NCI-H460 (cell line): ENCODE measurements around the gene DPH1. TPM values are rescaled to one million over a fixed set of nuclear protein-coding genes. Genes with fewer than 3 reads are reported as not detected.

Experiments
- DNase-seq: peaks from one replicate; pipeline ENCODE4 v3.0.0-alpha.2; 2016; ENCODE audit warnings: low read depth; ENCODE audit errors: extremely low read depth
- total RNA-seq: library from RNA; depleted of rRNA; stranded (reverse); fragments of >200 nt; shearing (Covaris generic); gene quantifications from 2 replicates; pipeline ENCODE4 v1.2.3, GENCODE V29; 2014

Gene DPH1
- total RNA-seq, 1 experiment from 2014 or later, result 33.7 TPM

GRCh38 chr17:2059547-2060384 lies 29.8 kb downstream of the DPH1 start:
- DNase-seq, result no peak

DNA sequence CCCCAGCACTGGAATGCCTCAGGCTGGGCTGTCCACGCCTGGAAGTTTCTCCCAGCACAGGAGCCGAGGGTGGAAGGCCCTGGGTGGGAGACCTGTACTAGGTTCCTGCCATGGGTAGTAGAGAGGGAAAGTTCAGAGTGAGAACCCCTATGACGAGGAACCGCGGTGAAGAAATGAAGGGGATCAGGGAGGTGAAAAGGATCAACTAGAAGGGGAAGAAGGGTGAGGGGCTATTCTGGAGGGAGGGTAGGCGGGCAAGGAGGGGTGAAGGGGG lies 30.4 kb downstream of the DPH1 start:
- no peak for DNase-seq

- DNase-seq, result no peak
These were observed 30.9 kb downstream of the DPH1 start for GRCh38 chr17:2060681-2061440.

DNA sequence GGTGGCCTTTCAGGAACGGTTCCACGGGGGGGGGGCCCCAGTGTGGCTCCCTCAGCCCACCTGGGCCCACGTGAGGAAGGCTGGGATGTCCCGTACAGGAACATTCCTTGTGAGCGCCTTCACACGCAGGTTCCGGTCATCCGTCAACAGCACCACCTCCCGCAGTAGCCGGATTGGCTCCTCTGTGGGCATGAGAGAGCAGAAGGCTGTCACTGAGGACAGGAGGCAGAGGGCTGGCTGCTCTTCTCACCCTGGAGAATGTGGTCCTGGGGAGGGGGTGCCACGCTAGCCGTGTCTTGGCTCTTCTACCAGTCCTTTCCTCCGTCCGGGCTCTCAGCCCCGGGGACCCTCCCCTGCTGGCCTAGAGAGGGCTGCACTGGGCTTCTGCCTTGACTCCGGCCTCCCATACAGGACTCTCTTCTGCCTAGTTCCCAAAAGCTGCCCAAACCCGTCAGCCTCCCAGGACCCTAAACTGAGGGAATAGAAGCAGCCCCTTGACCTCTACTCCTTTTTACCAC lies 31.5 kb downstream of the DPH1 start:
- no peak for DNase-seq

DNA sequence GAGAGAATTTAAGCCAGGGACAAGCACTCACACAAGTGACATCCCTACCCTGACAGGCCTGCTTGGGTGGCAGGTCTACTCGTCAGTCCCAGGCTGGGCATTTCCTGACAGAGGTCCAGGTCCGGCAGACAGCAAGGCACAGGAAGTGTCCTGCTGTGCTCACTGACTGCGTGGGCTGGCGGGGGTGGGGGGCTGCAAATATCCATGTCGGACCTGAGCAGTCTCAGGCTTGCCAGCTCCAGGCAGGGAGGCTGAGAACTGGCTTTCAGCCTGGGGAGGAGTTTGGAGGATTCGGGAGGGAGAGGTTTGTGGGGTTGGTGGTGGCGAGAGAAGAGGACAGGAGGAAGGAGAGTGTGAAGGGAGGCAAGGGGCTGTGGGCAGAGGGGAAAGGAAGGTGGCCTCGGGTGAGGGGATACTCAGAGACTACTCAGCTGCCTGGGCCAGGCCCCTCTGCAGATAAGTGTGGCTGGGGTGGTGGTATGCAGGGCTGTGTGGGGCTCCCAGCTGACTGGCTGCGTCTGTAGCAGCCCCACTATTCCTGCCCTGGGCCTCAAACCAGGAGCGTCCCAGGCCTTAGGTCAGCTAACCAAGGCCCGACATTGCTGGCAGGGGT lies 32.7 kb downstream of the DPH1 start:
- no peak for DNase-seq

- DNase-seq, result no peak
These were observed 33.6 kb downstream of the DPH1 start for GRCh38 chr17:2063261-2064146.

DNA sequence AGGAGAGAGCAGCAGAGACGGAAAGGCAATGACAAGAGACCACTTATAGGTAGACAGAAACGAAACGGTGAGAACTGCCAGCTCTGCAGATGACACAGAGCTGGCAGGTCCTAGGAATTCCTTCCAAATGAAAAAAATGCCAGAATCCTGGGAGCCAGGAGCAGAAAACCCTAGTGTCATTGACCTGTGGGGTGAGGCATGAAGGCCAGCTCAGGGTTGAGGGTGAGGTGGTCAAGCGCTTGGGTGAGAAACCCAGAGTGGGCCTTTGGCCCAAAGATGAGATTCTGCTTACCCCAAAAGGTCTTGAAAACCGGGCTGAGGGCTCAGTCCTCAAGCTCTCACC lies 34.2 kb downstream of the DPH1 start:
- DNase-seq, result no peak

GRCh38 chr17:2064520-2064971 lies 34.6 kb downstream of the DPH1 start:
- no peak for DNase-seq

GRCh38 chr17:2064980-2065785 lies 35.2 kb downstream of the DPH1 start:
- DNase-seq, result no peak

DNA sequence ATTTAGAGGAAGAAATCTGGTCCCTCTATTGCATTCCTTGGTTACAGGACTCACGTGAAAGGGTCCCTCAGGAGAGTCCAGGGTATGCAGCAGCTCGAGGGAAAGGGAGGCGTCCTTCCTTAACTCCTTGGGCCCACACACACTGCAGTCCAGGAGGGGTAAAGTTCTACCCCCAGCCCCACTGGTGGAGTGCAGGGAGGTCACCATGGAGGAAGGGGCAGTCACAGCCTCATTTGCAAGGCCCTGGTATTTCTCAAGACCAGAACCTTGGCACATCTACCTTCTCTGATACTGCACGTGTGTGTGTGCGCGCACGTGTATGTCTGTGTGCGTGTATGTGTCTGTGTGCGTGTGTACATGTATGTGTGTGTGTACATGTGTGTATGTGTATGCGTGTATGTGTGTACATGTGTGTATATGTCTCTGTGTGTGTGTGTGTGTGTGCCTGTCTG lies 36.0 kb downstream of the DPH1 start:
- no peak for DNase-seq

- DNase-seq, result no peak
These were observed 37.2 kb downstream of the DPH1 start for GRCh38 chr17:2067048-2067561.

GRCh38 chr17:2067608-2068024 lies 37.7 kb downstream of the DPH1 start:
- no peak for DNase-seq

DNA sequence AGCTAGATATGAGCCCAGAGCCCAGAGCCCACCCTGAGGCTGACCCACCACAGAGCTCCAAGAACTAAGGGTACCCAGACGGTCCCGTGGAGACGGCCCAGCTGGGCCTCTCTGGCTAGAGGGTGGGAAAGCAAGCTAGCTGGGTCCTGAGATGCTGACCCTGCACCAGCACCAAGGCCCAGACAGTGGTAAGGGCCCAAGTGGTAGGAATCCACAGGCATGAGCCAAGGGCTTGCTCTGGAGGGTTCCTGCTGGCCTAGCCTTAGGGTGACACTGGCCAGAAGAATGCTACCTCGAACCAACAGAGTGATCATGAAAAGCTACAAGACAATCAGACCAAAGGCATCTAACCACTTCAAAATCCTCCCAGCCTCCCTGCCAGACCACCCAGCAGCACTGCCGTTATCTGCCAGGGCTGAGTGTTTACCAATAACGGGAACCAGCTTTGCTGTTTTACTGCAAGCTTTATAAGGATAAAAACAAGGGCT lies 38.1 kb downstream of the DPH1 start:
- no peak for DNase-seq

DNA sequence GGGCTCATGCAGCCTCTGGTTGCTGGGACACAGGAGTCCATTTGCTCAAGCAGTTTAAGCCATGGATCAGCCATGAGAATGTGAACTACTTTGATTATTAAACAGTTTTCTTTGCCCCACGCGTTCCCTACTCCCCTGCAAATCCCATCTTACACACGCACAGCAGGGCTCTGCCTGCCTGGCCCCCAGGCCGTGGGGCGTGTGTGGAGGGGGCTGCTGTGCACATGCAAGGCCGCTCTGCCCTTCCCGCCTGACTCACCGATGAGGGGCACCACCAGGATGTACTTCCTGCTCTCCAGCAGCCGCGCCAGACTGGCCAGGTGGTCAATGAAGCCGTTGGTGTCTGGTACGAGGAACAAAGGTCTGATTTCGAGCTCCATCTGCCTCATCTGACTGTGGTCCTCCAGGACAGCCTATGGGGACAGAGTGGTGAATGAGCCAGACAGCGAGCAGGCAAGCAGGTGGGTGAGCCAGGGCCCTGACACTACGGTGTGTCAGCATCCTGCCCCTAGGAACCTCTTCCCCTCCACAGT lies 38.6 kb downstream of the DPH1 start:
- no peak for DNase-seq

DNA sequence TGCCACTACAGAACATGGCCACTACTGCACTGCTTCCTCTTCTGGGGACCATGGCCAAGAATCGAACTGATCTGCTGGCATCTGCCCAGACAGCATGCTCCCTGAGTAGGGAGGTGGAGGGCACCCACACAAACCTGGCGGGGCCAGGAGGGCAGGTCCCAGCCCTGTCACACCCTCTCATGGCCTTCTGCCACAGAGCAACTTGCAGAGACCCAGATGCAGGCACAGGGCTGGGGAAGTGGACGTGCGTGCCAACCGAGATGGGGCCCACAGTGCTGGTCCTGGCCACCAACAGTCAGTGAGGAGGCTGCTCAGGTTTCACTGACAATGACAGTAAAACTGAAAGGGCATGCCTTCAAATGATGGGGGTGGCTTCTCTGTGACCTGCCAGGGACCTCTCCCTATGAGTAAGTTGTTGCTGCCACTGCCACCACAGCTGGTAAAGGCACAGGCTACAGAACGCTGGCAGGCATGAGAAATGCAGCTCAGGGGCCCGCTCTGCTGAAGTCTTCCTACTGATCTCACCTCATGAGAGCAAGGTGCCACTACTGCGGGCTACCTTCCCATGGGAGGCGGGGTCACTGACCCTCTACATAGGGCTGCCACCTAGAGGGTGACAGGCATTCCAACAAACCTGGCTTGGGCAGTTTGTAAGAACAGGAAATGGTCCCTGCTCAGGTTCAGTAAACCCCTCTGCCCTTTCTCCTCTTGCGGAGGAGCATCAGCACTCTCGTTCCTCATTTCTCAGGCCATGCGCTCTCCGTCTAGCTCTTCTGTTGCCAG lies 40.5 kb downstream of the DPH1 start:
- DNase-seq, result no peak

GRCh38 chr17:2071024-2071385 lies 41.1 kb downstream of the DPH1 start:
- no peak for DNase-seq

DNA sequence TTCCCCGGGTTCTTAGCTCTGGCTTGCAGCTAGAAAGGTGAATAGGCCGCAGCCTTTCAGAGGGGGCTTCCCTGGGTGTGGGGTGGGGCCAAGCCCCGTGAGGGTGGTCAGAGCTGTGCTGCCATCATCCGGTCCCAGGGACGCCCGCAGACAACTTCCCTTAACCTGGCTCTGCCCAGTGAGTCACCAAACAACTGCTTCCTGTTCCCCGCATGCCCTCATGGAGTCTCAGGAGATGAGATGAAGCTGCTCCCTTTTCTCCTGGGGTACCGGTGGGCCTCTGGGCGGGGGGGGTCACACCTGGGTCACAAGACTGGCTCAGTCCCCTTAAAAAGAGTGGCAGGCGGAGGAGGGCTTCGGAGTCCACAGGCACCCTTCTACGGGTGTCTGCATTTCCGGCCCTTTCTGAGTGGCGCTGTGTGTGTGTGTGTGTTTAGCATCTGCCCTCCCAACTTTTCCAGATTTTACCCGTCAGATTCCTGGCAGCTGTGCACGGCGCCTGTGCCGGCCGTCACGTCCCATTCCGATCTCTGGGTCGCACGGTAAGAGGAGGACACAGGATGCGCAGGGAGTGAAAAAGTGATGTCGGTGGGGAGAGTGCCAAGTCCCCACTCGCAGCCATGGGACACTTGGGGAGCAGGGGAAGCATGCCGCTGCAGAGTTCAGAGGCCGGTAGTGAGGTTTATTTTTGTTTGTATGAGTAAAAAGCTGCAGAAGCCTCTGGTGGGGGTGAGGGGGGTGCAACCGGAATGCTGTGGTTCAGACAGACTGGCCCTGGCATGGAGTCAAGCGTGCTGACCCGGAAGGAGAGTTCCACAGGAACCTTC lies 41.7 kb downstream of the DPH1 start:
- DNase-seq, result no peak
